ENCODE data around the gene ZNF324B. TPM values are rescaled to one million over a fixed set of nuclear protein-coding genes. Genes with fewer than 3 reads are reported as not detected.
"Not testable (repeated sequence)": the region's sequence is repeated elsewhere in the genome, so short reads cannot be mapped to it uniquely, and the experiment has no call there.

ZNF324B gene
- 3.8 and 10.2 TPM in 2 replicates for total RNA-seq

- peak; percentile 88 for DNase-seq (ENCODE audit: low read depth)
These were observed at the start of gene ZNF324B for GRCh38 chr19:58451358-58452101. Gene ZNF324B (plus strand): TSS chr19:58451622. CDS start chr19:58453702, 2,080 bp downstream.

GRCh38 chr19:58401840-58402421 is 49.5 kb upstream of the ZNF324B start:
- DNase-seq (ENCODE audit: low read depth): no peak

DNA sequence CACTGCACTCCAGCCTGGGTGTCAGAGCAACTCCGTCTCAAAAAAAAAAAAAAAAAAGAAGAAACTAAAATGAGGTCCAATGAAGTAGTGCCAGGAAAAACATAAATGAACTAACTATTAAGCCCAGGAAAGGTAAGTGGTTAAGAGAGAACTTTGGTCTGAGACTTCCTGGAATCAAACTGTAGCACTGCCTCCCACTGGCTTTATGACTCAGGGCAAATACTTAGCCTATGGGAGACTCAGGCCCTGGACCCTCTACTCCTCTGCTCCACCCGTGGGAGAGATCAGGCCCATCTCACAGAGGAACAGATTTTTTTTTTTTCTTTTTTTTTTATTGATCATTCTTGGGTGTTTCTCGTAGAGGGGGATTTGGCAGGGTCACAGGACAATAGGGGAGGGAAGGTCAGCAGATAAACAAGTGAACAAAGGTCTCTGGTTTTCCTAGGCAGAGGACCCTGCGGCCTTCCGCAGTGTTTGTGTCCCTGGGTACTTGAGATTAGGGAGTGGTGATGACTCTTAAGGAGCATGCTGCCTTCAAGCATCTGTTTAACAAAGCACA is 47.4 kb upstream of the ZNF324B start:
- DNase-seq (ENCODE audit: low read depth): peak; percentile 35

- no peak for DNase-seq (ENCODE audit: low read depth)
These were observed 44.4 kb upstream of the ZNF324B start for GRCh38 chr19:58406818-58407657.

DNA sequence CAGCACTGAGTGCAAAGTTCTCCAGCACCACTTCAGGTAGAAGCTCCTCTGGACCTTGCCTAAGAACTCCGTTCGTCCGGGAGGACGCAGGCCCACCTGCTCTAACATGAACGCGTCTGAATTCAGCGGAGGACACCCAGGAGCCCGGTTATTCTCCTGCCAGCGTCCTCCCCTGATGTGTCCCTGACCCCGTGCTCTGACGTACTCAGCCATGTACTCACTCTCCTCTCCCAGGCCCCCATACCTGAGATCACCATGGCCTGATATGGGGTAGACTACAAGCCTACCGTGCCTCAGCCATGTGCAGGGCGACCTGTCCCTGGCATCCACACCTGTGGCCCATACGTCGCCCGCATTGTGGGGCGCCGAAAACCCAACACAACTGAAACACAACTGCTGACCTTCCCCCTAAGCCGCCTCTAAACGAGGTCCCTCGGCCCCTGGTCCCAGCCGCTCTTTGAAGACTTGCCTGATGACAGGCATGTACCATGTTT is 43.7 kb upstream of the ZNF324B start:
- DNase-seq (ENCODE audit: low read depth): no peak

DNA sequence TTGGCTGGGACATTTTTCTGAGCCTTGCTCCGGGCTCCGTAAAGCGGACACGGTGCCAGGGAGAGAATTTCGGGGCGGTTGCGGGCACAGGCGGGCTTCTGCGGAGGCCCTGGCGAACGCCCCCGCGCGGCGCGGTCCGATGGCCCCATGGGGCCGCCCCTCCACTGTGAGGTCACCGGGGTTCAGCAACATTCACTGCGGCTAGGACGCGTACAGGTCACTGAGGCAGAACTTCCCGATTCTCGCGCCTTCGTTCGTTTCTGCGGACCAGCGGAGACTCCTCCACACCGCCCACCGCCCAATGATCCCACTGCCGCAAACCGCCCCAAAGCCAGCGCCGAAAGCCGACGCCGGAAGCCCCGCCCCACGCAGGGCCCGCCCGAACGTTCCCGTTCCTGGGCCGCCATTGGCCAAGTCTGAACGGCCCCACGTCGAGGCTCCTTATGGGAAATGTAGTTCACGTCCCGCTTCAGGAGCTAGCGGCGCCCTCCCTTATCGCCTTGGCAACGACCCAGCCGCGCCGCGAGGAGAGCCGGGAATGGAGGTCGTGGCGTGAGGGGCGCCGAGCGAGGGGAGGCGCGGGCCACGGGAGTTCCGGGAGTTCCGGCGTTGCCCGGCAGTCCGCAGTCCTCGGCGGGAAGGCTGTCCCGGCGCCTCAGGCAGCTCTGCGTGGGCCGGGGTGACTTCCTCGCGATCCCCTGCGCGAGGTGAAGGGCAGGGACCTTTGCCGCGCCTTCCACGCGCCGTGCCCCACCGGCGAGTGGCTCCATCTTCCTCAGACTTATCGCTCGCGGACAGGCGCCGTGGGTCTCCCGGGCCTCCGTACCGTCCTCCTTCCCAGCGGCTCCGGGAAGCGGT is 43.0 kb upstream of the ZNF324B start, which contains the start of gene ZNF584:
Gene ZNF584, plus strand, starts transcription at position 498 of the 858 bp plus-strand sequence. CDS start 499 bp downstream, outside the sequence.
- DNase-seq (ENCODE audit: low read depth): peak; percentile 81

- no peak for DNase-seq (ENCODE audit: low read depth)
These were observed 42.2 kb upstream of the ZNF324B start for GRCh38 chr19:58409010-58409790.

DNA sequence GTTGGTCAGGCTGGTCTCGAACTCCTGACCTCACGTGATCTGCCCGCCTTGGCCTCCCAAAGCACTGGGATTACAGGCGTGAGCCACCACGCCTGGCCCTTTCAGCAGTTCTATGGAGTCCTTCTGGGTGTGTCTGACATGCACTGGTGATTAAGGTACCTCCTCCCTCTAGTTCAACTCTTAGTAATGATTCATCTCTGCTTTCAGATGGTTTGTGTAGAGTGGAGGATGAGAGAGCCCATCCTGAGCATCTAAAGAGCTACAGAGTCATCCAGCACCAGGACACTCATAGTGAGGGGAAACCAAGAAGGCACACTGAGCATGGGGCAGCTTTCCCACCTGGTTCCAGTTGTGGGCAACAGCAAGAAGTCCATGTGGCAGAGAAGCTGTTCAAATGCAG is 34.8 kb upstream of the ZNF324B start:
- no peak for DNase-seq (ENCODE audit: low read depth)

DNA sequence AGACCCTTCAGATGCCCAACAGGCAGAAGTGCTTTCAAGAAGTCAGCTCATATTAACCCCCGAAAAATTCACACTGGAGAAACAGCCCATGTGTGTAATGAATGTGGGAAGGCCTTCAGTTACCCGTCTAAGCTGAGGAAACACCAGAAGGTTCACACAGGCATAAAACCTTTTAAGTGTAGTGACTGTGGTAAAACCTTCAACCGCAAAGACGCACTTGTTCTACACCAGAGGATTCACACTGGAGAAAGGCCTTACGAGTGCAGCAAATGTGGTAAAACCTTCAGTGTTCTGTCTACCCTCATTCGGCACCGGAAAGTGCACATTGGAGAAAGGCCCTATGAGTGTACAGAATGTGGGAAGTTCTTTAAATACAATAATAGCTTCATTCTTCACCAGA is 34.4 kb upstream of the ZNF324B start:
- DNase-seq (ENCODE audit: low read depth): no peak

DNA sequence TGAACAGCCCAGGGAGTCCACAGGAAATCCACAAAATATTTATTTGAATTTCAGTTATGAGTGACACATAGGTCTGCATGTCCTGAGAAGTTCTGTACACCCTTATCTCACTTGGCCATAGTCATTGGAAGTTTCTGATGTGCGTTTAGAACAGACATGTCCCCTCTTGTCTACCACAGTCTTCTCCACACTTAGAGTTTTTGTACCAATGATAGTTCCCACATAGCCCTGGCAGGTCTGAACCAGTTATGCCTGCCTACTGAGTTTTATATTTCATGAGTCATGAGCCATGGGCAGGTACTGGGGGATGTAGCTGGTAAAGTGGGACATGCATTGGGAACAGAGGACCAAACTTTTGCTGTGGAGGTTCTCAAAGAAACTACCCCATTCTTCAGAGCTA is 22.8 kb upstream of the ZNF324B start:
- DNase-seq (ENCODE audit: low read depth): no peak

DNA sequence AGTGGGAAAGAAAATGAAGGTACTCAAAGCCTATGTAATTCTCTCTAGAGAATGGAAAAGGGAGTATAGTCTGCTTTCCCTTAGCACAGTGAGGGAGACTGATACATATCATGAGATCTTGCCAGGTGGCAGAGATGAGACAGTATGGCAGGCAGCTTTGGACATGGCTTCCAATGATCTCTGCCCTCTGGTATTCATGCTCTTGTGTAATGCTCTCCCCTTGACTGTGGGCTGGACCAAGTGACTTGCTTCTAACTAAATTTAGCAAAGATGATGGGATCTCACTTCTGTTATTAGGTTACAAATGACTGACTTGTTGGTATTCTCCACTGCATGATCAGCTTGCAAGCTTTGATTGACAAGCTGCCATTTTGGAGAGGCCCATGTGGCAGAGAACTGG is 21.7 kb upstream of the ZNF324B start:
- no peak for DNase-seq (ENCODE audit: low read depth)

GRCh38 chr19:58434217-58434616 is 17.2 kb upstream of the ZNF324B start:
- DNase-seq (ENCODE audit: low read depth): peak; percentile 27

DNA sequence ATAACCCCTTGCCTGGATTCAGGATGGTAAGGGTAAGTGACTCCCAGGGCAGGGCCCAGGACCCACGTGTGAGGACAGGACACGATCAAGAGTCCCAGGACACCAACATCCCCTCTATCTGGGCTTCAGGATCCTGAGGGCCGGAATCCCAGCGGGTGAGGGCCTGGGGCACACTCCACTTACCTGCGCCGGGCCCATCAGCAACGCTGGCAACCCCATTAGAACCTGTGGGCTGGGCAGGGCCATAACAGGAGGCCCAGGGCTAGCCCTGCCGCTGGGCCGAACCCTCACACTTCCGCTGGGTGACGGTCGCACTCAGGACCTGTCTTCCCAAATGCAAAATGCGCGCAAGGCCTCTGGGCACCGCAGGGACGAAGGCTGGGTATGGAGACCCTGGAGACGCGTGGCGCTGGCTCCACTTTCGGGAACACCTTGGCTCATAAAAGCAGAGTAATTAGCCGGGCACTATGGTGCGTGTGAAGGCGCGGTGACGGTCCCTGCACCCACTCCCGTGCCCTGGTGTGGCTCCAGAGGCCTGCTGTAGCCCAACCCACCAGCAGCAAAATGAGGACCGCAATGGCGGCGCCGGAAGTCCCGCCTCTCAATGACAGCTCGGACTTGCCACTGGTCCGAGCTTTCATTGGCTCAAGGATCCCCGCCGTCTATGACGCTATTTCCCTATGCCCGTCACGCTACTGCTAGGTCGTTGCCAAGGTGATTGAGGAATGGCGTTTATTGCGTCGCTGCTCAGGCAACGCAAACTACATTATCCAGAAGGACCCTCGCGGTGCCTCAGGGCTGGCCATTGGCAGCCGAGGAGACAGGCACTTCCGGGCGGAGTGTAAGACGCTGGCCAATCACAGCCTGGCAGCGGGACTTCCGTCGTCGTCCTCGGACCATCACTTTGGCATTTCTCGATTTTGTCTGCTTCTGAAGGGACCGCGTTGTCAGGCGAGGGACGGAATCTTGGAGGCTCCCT is 11.6 kb upstream of the ZNF324B start, which contains the start of gene ZNF132:
Gene ZNF132, minus strand, starts transcription at position 578 of the 979 bp plus-strand sequence. Its CDS starts 332 bp downstream, at position 246.
- peak; percentile 100 for DNase-seq (ENCODE audit: low read depth)

DNA sequence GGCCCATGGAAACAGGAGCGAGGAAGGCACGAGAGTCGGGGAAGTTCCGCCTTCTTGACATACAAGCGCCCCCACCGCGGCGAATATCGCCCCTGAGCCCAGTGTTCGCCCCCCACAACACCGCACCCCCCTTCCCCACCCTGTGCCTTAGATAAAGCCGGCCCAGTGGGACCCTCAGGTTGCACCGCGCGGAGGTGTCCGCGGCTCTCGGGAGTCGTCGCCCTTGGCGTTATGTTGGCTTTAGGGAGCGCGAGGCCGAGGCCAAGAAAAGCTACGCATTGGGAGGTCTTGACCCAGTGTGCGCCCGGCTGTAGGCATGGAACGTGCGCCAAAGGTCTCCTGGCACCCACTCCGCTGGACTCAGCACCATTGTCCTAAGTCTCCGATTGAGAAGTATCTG is 10.9 kb upstream of the ZNF324B start:
- DNase-seq (ENCODE audit: low read depth): no peak

- DNase-seq (ENCODE audit: low read depth): not testable (repeated sequence)
These were observed 8.4 kb upstream of the ZNF324B start for GRCh38 chr19:58442986-58443385.

DNA sequence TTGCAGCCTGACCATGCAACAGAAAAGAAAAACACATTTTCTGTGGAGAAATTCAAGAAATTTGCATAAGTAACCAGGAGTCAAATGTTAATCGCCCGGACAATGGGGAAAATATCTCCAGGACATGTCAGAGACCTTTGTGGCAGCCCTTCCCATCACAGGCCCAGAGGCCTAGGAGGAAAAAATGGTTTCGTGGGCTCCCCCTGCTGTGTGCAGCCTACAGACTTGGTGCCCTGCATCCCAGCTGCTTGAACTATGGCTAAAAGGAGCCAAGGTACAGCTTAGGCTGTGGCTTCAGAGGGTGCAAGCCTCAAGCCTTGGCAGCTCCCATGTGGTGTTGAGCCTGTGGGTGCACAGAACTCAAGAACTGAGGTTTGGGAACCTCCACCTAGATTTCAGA is 2.6 kb upstream of the ZNF324B start:
- DNase-seq (ENCODE audit: low read depth): not testable (repeated sequence)

DNA sequence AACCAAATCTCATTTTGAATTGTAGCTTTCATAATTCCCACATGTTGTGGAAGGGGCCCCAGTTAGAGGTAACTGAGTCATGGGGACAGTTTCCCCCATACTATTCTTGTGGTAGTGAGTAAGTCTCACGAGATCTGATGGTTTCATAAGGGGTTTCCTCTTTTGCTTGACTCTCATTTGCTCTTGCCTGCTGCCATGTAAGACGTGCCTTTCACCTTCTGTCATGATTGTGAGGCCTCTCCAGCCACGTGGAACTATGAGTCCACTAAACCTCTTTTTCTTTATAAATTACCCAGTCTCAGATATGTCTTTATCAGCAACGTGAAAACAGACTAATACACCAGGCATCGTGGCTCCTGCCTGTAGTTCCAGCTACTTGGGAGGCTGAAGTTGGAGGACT is 1.4 kb upstream of the ZNF324B start:
- DNase-seq (ENCODE audit: low read depth): not testable (repeated sequence)

DNA sequence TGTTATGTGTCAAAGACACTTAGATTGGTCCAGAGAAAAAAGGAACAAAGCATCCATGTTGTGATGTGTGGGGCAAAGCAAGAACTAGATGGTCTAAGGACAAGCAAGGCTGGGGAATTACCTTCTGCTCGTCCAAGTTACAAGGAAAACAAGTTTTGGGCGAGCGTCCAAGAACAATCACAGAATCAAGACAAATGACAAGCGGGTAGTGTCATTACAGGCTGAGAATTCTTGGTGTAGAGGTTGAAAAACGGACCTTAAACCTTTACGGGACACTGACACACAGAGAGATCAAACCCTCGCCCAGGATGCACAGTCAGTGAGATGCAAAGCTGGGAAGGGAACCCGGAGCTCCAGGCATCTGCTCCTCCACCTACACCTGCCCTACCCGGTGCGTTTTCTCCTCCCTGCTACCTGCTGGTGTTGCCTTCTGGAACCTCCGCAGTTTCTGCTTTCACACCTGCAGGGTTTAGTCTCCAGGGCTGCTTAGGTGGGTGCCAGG is 515 bp upstream of the ZNF324B start:
- peak; percentile 38 for DNase-seq (ENCODE audit: low read depth)

DNA sequence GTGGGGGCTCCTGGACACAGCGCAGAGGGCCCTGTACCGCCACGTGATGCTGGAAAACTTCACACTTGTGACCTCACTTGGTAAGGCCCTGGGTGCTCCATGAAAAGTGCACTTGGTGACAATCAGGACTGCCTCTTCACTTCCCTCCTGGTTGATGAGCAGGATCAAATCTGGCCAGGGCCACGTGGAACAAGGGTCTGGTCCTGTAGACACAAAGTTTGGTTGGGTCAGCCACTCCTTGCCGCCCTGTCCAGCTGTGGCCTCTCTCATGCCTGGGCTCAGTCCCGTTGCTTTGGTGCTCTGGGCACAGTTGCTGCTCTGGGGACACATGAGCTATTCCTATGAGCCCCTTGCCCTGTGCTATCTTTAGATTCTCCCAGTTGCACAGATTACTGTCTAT is 2.3 kb downstream of the ZNF324B start:
- no peak for DNase-seq (ENCODE audit: low read depth)

Data from renal cortical epithelial cell (primary cell).